HepG2 (cell line): ENCODE data around the gene STUB1. TPM values are rescaled to one million over a fixed set of nuclear protein-coding genes. Genes with fewer than 3 reads are reported as not detected.

Experiments
- ERF ChIP-seq: IDR thresholded peaks from 2 replicates; pipeline ENCODE4 v1.6.1; 2018; ENCODE audit warnings: missing biosample characterization, missing genetic modification reagents
- HNF1A ChIP-seq, 2 experiments: sonication (generic) in 1 of 2; formaldehyde crosslinking in 1 of 2; IDR thresholded peaks; 2 replicates each; pipeline versions ENCODE4 v1.4.0 to v1.6.1; 2016 to 2020; ENCODE audit warnings: borderline replicate concordance in 1 of 2, low read depth in 1 of 2, mild to moderate bottlenecking in 1 of 2, missing genetic modification reagents in 1 of 2
- KDM2A ChIP-seq: sonication (generic); formaldehyde crosslinking; IDR thresholded peaks from 2 replicates; pipeline ENCODE4 v1.4.0; 2020; ENCODE audit warnings: low read depth, missing genetic modification reagents, borderline replicate concordance
- KDM5A ChIP-seq: fragments of 200-600 bp; sonication (generic); IDR thresholded peaks from 2 replicates; pipeline ENCODE4 v1.7.0; 2018; ENCODE audit warnings: antibody characterized with exemption, mild to moderate bottlenecking, low read length, borderline replicate concordance
- MAFF ChIP-seq: IDR thresholded peaks from 2 replicates; pipeline ENCODE4 v1.6.1; 2011; ENCODE audit warnings: low read depth, low read length, improper control_type of control experiment
- MXD1 ChIP-seq: sonication (generic); formaldehyde crosslinking; IDR thresholded peaks from 2 replicates; pipeline ENCODE4 v1.4.0; 2020; ENCODE audit warnings: mild to moderate bottlenecking, missing genetic modification reagents
- NR2F2 ChIP-seq: IDR thresholded peaks from 2 replicates; pipeline ENCODE4 v1.6.1; 2012; ENCODE audit warnings: low read depth, inconsistent platforms, borderline replicate concordance
- PLRG1 ChIP-seq: fragments of 450-650 bp; conservative IDR thresholded peaks from 2 replicates; pipeline ENCODE4 v1.6.1; 2016
- POGZ ChIP-seq: sonication (generic); formaldehyde crosslinking; IDR thresholded peaks from 2 replicates; pipeline ENCODE4 v1.4.0; 2020; ENCODE audit warnings: mild to moderate bottlenecking, missing genetic modification reagents
- PRPF4 ChIP-seq: fragments of 200-400 bp; formaldehyde crosslinking; IDR thresholded peaks from 2 replicates; pipeline ENCODE4 v1.6.1; 2016; ENCODE audit warnings: low read length, low read depth; ENCODE audit not compliant: poor library complexity, severe bottlenecking
- SNRNP70 ChIP-seq: fragments of 200-400 bp; formaldehyde crosslinking; IDR thresholded peaks from 2 replicates; pipeline ENCODE4 v1.6.1; 2017; ENCODE audit warnings: mild to moderate bottlenecking, low read depth, low read length, moderate library complexity
- TFDP2 ChIP-seq: sonication (generic); formaldehyde crosslinking; IDR thresholded peaks from 2 replicates; pipeline ENCODE4 v1.4.0; 2020; ENCODE audit warnings: missing genetic modification reagents
- ZFP62 ChIP-seq: sonication (generic); formaldehyde crosslinking; IDR thresholded peaks from 2 replicates; pipeline ENCODE4 v1.4.0; 2020; ENCODE audit warnings: missing genetic modification reagents
- ZFP82 ChIP-seq: sonication (generic); formaldehyde crosslinking; IDR thresholded peaks from 2 replicates; pipeline ENCODE4 v1.5.1; 2020; ENCODE audit warnings: mild to moderate bottlenecking, missing genetic modification reagents, borderline replicate concordance
- ZMYM3 ChIP-seq: sonication (generic); formaldehyde crosslinking; IDR thresholded peaks from 2 replicates; pipeline ENCODE4 v1.5.1; 2020; ENCODE audit warnings: mild to moderate bottlenecking, missing genetic modification reagents
- ZMYM4 ChIP-seq: sonication (generic); formaldehyde crosslinking; IDR thresholded peaks from 2 replicates; pipeline ENCODE4 v1.8.1; 2023; ENCODE audit warnings: mild to moderate bottlenecking, missing genetic modification reagents
- ZNF230 ChIP-seq: sonication (generic); formaldehyde crosslinking; IDR thresholded peaks from 2 replicates; pipeline ENCODE4 v1.4.0; 2020; ENCODE audit warnings: mild to moderate bottlenecking, missing genetic modification reagents
- ZNF329 ChIP-seq: sonication (generic); formaldehyde crosslinking; IDR thresholded peaks from 2 replicates; pipeline ENCODE4 v1.9.0; 2021; ENCODE audit warnings: low read depth, mild to moderate bottlenecking, missing genetic modification reagents
- ZNF343 ChIP-seq: sonication (generic); formaldehyde crosslinking; IDR thresholded peaks from 2 replicates; pipeline ENCODE4 v1.4.0; 2020; ENCODE audit warnings: mild to moderate bottlenecking, missing genetic modification reagents
- polyA plus RNA-seq, 8 experiments: library from polyadenylated mRNA; depleted of rRNA in 3 of 8; stranded (reverse) in 7 of 8; unstranded in 1 of 8; fragments of >200 nt; fragmentation: Illumina TruSeq in 4 of 8; extraction: Trizol in 4 of 8; gene quantifications; 2 replicates each; pipeline versions ENCODE4 v1.2.1 to v1.2.3, GENCODE V29; 2011 to 2016; ENCODE audit warnings: low read depth in 4 of 8, missing spikeins in 1 of 8, mixed read lengths in 1 of 8; ENCODE audit not compliant: insufficient read depth in 1 of 8
- total RNA-seq, 5 experiments: library from RNA; depleted of rRNA; stranded (reverse); fragments of >200 nt; fragmentation: Illumina TruSeq; extraction: Trizol; gene quantifications; 2 replicates each; pipeline ENCODE4 v1.2.3, GENCODE V29; 2016; ENCODE audit warnings: low read depth in 1 of 5
- TF ChIP-seq, protein P1 (sequence below): sonication (generic); formaldehyde crosslinking; IDR thresholded peaks from 2 replicates; pipeline ENCODE4 v1.4.0; 2020; ENCODE audit warnings: missing genetic modification reagents

Gene STUB1
- total and polyA plus RNA-seq, 2 of the 13 experiments (the other 11 are each of a cell fraction or from before 2014, with no cell fraction given): 52.9 to 78.2 TPM

GRCh38 chr16:636206-637080, 43.8 kb upstream of the STUB1 start, which contains the start of gene METTL26 (continued):
- peak; percentile 30; the same call in 1 of the 2 replicates for TF ChIP-seq KDM5A
- TF ChIP-seq ERF (CRISPR knock-in tag): peak; percentile 57; the same call in 1 of the 2 replicates
- peak; percentile 75 for TF ChIP-seq MXD1 (CRISPR knock-in tag)
- peak; percentile 45 for TF ChIP-seq ZFP62 (CRISPR knock-in tag)
- TF ChIP-seq ZFP82 (CRISPR knock-in tag): peak; percentile 78; the same call in 1 of the 2 replicates
- TF ChIP-seq, protein P1, sequence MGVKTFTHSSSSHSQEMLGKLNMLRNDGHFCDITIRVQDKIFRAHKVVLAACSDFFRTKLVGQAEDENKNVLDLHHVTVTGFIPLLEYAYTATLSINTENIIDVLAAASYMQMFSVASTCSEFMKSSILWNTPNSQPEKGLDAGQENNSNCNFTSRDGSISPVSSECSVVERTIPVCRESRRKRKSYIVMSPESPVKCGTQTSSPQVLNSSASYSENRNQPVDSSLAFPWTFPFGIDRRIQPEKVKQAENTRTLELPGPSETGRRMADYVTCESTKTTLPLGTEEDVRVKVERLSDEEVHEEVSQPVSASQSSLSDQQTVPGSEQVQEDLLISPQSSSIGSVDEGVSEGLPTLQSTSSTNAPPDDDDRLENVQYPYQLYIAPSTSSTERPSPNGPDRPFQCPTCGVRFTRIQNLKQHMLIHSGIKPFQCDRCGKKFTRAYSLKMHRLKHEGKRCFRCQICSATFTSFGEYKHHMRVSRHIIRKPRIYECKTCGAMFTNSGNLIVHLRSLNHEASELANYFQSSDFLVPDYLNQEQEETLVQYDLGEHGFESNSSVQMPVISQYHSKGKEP (CRISPR knock-in tag): no peak
- peak; percentile 54 for TF ChIP-seq KDM2A (CRISPR knock-in tag)
- TF ChIP-seq HNF1A (IDR thresholded peaks at IDR 0.05; ENCODE audit: low read depth): no peak
- peak; percentile 5; the same call in 1 of the 2 replicates for TF ChIP-seq HNF1A (CRISPR knock-in tag; IDR thresholded peaks at IDR 0.05; ENCODE audit: borderline replicate concordance)
- no peak for TF ChIP-seq MAFF
- TF ChIP-seq ZNF230: peak; percentile 51; the same call in 1 of the 2 replicates
- TF ChIP-seq TFDP2: peak; percentile 88
- peak; percentile 65 for TF ChIP-seq PRPF4
- peak; percentile 65; the same call in 1 of the 2 replicates for TF ChIP-seq ZNF329 (CRISPR knock-in tag)
- TF ChIP-seq PLRG1: no peak
- peak; percentile 89 for TF ChIP-seq ZNF343 (CRISPR knock-in tag)
- TF ChIP-seq ZMYM3 (CRISPR knock-in tag): no peak
- TF ChIP-seq SNRNP70: no peak
- TF ChIP-seq POGZ (CRISPR knock-in tag): peak; percentile 44; the same call in 1 of the 2 replicates
- no peak for TF ChIP-seq ZMYM4
- no peak for TF ChIP-seq NR2F2
